Adrenal gland (tissue), 12 donors: ENCODE data around the gene MACROD2. TPM values are rescaled to one million over a fixed set of nuclear protein-coding genes. Genes with fewer than 3 reads are reported as not detected.
A peak's percentile ranks its signal among the peaks of the same experiment; 100 is the strongest.

ENCODE experiments used
- DNase-seq, 7 donors: peaks; one replicate each; pipeline ENCODE4 v3.0.0-alpha.2; 2019 to 2020
- H3K27ac ChIP-seq, 5 donors: fragments of 200-600 bp; sonication (generic) in 4 of 5; 1 replicate in 3 of 5; 2 replicates in 2 of 5; pipeline versions ENCODE4 v1.5.1 to v1.8.0; 2016 to 2020; ENCODE audit warnings: mild to moderate bottlenecking in 1 of 5
- H3K27me3 ChIP-seq: fragments of 200-600 bp; 2 replicates; pipeline ENCODE4 v1.8.0; 2021
- H3K36me3 ChIP-seq, 2 donors: fragments of 200-600 bp; replicated peaks in 1 of 2; 1 replicate in 1 of 2; 2 replicates in 1 of 2; pipeline versions ENCODE4 v1.5.1 to v1.8.0; 2018 to 2022
- H3K4me1 ChIP-seq, 2 donors: fragments of 200-600 bp; replicated peaks in 1 of 2; 1 replicate in 1 of 2; 2 replicates in 1 of 2; pipeline versions ENCODE4 v1.5.1 to v1.8.0; 2018 to 2021
- H3K4me3 ChIP-seq, 4 donors: fragments of 200-600 bp; sonication (generic) in 3 of 4; one replicate each; pipeline ENCODE4 v1.5.1; 2016 to 2018
- H3K9me3 ChIP-seq, 3 donors: fragments of 200-600 bp; sonication (generic) in 1 of 3; replicated peaks in 1 of 3; 1 replicate in 2 of 3; 2 replicates in 1 of 3; pipeline versions ENCODE4 v1.5.1 to v1.8.0; 2016 to 2021
- POLR2A ChIP-seq, 2 donors: fragments of 450-650 bp; IDR thresholded peaks; one replicate each; pipeline ENCODE4 v1.6.1; 2017; ENCODE audit warnings: antibody characterized with exemption in 2 of 2, mild to moderate bottlenecking in 2 of 2, moderate library complexity in 1 of 2
- WGBS, 4 donors: extraction: QIAGEN DNeasy Blood & Tissue Kit in 2 of 4; methylation state at CpG; one replicate each; pipeline versions ENCODE4 v1.1.5 to v1.1.7; 2013 to 2017; 5-methylcytosine and 5-hydroxymethylcytosine counted together
- intact Hi-C, 2 donors: fragments of 100-400 bp; cut with DNase I; formaldehyde crosslinking; loops; one replicate each; pipeline versions ENCODE4 v1.14.1 to v1.15.0; 2022 to 2023
- polyA plus RNA-seq, 3 donors: library from polyadenylated mRNA; stranded (reverse); fragments of 200-250 nt in 2 of 3; fragments of 350-450 nt in 1 of 3; fragmentation: Illumina TruSeq in 1 of 3; extraction: RNeasy Lipid Tissue Mini Kit (QIAGEN cat#74804) in 1 of 3; gene quantifications; one replicate each; pipeline ENCODE4 v1.2.3, GENCODE V29; 2013 to 2014
- total RNA-seq, 9 donors: library from RNA; depleted of rRNA in 4 of 9; stranded (reverse); fragments of >200 nt in 4 of 9; fragments of 120-200 nt in 1 of 9; fragmentation: NEBNext Ultra II Directional in 1 of 9; extraction: Animal tissue kit (Norgen Biotek cat#: 25700) in 1 of 9; gene quantifications; one replicate each; pipeline versions ENCODE4 v1.1.0 to v1.2.4, GENCODE V29; 2013 to 2023
- TF ChIP-seq, protein P1 (sequence below), 6 experiments: fragments of 450-650 bp in 4 of 6; fragments of 200-600 bp in 2 of 6; sonication (generic) in 1 of 6; IDR thresholded peaks; 1 replicate in 5 of 6; 2 replicates in 1 of 6; pipeline versions ENCODE4 v1.5.1 to v1.8.0; 2016 to 2021; ENCODE audit warnings: antibody characterized with exemption in 6 of 6, mild to moderate bottlenecking in 2 of 6, moderate library complexity in 1 of 6
- donor health status: healthy with polysubstance abuse.
- donor health status: Bipolar disorder and iron deficiency.
- donor health status: DM: yes; HTN: yes; CAD: no.
- donor health status: DM: no; HTN: no; CAD: no.
- donor health status: DM: no; HTN: no; CAD: no.
- donor health status: DM: yes; HTN: yes; CAD: no.

The MACROD2 gene
- total and polyA plus RNA-seq, 12 donors = 1.1 to 21.2 (median 6.4) TPM

DNA sequence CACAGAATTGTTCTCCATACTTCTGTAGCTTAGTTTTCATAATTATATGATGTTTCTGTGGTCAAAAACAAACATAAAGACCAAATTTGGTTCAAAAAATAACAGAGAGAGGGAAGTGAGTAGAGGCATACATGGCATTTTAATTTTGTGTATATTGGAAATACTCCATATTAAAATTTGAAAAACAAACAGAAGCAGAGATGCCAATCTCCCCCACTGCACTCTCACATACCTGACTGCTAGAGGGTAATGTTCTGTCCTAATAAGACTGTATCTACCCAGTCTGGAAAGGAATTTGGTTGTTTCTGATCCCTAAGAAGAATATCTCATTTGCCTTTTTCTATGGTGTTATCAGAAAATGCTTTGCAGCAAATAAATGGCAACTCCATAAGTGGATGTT lies 1301.1 kb downstream of the MACROD2 start:
- Histone ChIP-seq H3K36me3 (no peaks in the 10 kb centered on the region), H3K27ac (no peak overlapping the region), H3K4me3 (no peak overlapping the region), H3K27me3 (no peaks in the 10 kb centered on the region), H3K4me1 (no peaks in the 10 kb centered on the region), H3K9me3 (no peaks in the 10 kb centered on the region)
- intact Hi-C loops = no loop called here
- no peak for DNase-seq
- TF ChIP-seq, protein P1, sequence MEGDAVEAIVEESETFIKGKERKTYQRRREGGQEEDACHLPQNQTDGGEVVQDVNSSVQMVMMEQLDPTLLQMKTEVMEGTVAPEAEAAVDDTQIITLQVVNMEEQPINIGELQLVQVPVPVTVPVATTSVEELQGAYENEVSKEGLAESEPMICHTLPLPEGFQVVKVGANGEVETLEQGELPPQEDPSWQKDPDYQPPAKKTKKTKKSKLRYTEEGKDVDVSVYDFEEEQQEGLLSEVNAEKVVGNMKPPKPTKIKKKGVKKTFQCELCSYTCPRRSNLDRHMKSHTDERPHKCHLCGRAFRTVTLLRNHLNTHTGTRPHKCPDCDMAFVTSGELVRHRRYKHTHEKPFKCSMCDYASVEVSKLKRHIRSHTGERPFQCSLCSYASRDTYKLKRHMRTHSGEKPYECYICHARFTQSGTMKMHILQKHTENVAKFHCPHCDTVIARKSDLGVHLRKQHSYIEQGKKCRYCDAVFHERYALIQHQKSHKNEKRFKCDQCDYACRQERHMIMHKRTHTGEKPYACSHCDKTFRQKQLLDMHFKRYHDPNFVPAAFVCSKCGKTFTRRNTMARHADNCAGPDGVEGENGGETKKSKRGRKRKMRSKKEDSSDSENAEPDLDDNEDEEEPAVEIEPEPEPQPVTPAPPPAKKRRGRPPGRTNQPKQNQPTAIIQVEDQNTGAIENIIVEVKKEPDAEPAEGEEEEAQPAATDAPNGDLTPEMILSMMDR (IDR thresholded peaks at IDR 0.05) = no peak
- TF ChIP-seq POLR2A (IDR thresholded peaks at IDR 0.05) = no peak

DNA sequence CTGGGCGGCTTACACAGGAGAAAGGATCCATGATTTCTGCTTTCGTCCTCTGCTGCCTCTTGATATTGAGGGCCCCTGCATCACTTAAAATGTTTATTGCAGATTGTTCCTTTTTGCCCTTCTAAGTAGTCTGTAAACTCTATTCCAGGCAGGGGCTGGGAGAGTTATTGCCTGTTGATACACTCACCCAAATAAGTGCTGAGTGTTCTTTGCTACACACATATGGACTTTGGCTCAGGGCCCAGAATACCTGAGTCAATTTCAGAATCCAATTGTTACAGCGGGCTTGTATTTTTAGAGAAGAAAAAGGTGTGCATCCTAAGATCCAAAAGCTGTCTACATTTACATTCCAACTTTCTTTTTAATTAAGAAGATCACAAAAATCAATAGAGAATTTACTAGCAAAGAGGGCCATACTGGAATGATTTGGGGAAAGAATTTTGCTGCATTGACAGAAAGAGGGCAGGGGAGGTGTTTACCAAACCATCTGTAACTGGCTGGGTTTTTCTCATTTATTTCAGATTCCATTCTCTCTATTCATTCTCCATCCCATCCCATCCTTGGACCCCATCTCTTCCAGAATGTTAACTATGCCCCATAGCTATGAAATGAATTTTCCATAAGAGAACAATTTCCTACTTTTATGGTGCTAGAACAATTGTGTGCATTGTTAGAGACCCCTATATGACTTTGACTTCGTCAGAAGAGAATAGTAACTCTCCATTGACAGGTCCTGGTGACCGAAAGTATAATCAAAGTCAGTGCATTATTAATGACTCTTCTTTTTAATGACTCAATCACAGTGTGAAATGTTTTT lies 1302.0 kb downstream of the MACROD2 start:
- Histone ChIP-seq H3K36me3 (no peaks in the 10 kb centered on the region), H3K4me1 (no peaks in the 10 kb centered on the region), H3K27ac (no peak overlapping the region), H3K27me3 (no peaks in the 10 kb centered on the region), H3K9me3 (no peaks in the 10 kb centered on the region), H3K4me3 (no peak overlapping the region)
- 93 to 94% (median 94%) methylated on average over 5 of the region's 5 CpGs for WGBS, 4 donors
- TF ChIP-seq, protein P1 (IDR thresholded peaks at IDR 0.05) = no peak
- no peak for TF ChIP-seq POLR2A (IDR thresholded peaks at IDR 0.05)
- intact Hi-C loops = no loop called here
- no peak for DNase-seq

DNA sequence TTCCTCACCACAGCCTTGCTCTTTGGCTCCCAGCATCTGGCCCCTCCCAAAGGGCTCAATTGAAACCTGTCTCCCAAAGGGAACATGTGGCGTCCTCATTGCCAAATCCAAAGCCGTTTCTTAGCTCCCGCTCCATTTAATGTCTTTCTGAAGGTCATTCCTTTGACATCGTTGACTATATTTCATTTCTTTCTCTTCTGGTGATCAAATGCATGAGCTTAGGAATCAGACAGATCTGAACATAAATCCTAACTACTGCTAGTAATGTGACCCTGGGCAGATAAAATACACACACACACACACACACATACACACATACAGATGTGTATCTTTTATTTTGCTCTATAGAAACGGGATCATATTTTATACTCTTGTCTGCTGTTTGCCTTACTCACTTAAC lies 1306.8 kb downstream of the MACROD2 start:
- intact Hi-C loops = no loop called here
- peak in 2 of 7 donors; percentile 2 to 13 for DNase-seq
- Histone ChIP-seq H3K36me3 (no peaks in the 10 kb centered on the region), H3K9me3 (no peaks in the 10 kb centered on the region), H3K4me3 (no peak overlapping the region), H3K4me1 (no peaks in the 10 kb centered on the region), H3K27ac (no peak overlapping the region), H3K27me3 (no peaks in the 10 kb centered on the region)
- no peak for TF ChIP-seq POLR2A (IDR thresholded peaks at IDR 0.05)
- TF ChIP-seq, protein P1 (IDR thresholded peaks at IDR 0.05) = no peak
- 47 to 54% (median 50%) methylated on average over 5 of the region's 5 CpGs for WGBS, 4 donors

DNA sequence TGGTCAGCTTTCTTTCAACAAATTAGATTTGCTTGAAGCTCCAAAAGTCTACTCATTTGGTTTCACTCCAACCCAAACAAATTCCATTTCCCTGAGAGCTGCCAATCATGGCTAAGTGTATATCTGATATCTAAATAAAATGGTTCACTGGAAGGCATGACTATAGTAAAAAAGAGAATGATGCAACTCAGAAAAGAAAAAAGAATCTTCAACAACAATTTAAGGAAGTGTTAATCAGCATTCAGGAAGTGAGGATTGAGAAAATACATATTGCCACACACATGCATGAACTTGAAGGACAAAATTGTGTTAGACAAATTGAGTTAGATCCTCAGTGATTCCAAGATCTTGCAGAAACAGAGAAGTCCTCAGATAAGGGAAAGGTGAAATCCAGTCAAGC lies 1315.0 kb downstream of the MACROD2 start:
- Histone ChIP-seq H3K9me3 (no peaks in the 10 kb centered on the region), H3K27me3 (no peaks in the 10 kb centered on the region), H3K27ac (no peak overlapping the region), H3K36me3 (no peaks in the 10 kb centered on the region), H3K4me1 (no peaks in the 10 kb centered on the region), H3K4me3 (no peak overlapping the region)
- TF ChIP-seq, protein P1 (IDR thresholded peaks at IDR 0.05) = no peak
- no peak for TF ChIP-seq POLR2A (IDR thresholded peaks at IDR 0.05)
- DNase-seq = no peak
- intact Hi-C loops = no loop called here
